A673 (cell line): Measurements from ENCODE around the gene FKBP1A.

ENCODE experiments used
- EZH2 ChIP-seq: fragments of 200-600 bp; sonication (generic); IDR thresholded peaks from 2 replicates; pipeline ENCODE4 v1.6.1; 2017; ENCODE audit warnings: borderline replicate concordance, low read depth, mild to moderate bottlenecking, mixed read lengths, antibody characterized with exemption, low read length; ENCODE audit not compliant: poor library complexity, severe bottlenecking
- TF ChIP-seq, protein P1 (sequence below): fragments of 300-800, 200-600 bp; sonication (generic); conservative IDR thresholded peaks from 2 replicates; pipeline ENCODE4 v1.5.1; 2017; ENCODE audit warnings: low read depth, mild to moderate bottlenecking, antibody characterized with exemption, low read length, moderate library complexity, mixed read lengths

- no peak for TF ChIP-seq EZH2
- TF ChIP-seq, protein P1, sequence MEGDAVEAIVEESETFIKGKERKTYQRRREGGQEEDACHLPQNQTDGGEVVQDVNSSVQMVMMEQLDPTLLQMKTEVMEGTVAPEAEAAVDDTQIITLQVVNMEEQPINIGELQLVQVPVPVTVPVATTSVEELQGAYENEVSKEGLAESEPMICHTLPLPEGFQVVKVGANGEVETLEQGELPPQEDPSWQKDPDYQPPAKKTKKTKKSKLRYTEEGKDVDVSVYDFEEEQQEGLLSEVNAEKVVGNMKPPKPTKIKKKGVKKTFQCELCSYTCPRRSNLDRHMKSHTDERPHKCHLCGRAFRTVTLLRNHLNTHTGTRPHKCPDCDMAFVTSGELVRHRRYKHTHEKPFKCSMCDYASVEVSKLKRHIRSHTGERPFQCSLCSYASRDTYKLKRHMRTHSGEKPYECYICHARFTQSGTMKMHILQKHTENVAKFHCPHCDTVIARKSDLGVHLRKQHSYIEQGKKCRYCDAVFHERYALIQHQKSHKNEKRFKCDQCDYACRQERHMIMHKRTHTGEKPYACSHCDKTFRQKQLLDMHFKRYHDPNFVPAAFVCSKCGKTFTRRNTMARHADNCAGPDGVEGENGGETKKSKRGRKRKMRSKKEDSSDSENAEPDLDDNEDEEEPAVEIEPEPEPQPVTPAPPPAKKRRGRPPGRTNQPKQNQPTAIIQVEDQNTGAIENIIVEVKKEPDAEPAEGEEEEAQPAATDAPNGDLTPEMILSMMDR: no peak
These were observed 4.6 kb downstream of the FKBP1A start for GRCh38 chr20:1388253-1388652.
